ENCODE results near the gene PGR. TPM values are rescaled to one million over a fixed set of nuclear protein-coding genes. Genes with fewer than 3 reads are reported as not detected.

Gene PGR
- under 0.01 and 0.14 TPM in 2 replicates for total RNA-seq

DNA sequence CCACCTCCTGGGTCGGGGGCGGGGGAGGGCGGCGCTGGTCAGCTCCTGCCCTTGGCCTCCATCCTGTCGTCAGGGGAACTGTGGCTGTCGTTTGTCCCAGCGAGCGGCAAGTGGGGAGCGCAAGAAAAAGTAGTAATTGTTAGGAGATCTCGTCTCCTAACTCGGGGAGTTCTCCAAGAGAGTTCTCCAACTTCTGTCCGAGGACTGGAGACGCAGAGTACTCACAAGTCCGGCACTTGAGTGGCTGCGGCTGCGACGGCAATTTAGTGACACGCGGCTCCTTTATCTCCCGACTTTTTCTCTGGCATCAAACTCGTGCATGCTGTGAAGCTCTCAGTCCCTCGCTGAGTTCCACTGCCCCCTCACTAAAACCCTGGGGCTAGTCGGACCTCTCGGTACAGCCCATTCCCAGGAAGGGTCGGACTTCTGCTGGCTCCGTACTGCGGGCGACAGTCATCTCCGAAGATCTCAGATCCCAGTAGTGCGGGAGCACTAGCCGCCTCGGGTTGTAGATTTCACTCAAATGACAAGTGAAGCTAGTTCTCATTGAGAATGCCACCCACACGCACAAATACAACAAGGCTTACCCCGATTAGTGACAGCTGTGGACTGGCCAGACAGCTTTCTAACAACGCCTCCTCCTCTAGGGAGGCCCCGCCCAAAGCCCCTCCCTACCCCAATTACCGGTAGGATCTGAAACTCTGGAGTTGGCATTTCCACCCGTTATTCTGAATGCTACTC, at the start of gene PGR:
TSS of gene PGR (minus strand) at position 611 of the 741 bp plus-strand sequence. CDS start 743 bp downstream, outside the sequence.

Data from thoracic aorta endothelial cell (primary cell).